AG09309 (cell line): Measurements from ENCODE around the gene COMT.

ENCODE experiments used
- DNase-seq: peaks from one replicate; pipeline ENCODE4 v3.0.0-alpha.2; 2010; ENCODE audit warnings: low read depth
- H3K4me3 ChIP-seq: 2 replicates; pipeline ENCODE4 v1.5.1; 2011; ENCODE audit warnings: mild to moderate bottlenecking, low read depth, low read length, moderate library complexity; ENCODE audit not compliant: control insufficient read depth
- TF ChIP-seq, protein P1 (sequence below): IDR thresholded peaks from 2 replicates; pipeline ENCODE4 v1.5.1; 2011; ENCODE audit warnings: mild to moderate bottlenecking, low read depth, low read length, inconsistent platforms; ENCODE audit not compliant: insufficient read depth, control insufficient read depth; ENCODE audit errors: missing control alignments

Gene COMT

DNA sequence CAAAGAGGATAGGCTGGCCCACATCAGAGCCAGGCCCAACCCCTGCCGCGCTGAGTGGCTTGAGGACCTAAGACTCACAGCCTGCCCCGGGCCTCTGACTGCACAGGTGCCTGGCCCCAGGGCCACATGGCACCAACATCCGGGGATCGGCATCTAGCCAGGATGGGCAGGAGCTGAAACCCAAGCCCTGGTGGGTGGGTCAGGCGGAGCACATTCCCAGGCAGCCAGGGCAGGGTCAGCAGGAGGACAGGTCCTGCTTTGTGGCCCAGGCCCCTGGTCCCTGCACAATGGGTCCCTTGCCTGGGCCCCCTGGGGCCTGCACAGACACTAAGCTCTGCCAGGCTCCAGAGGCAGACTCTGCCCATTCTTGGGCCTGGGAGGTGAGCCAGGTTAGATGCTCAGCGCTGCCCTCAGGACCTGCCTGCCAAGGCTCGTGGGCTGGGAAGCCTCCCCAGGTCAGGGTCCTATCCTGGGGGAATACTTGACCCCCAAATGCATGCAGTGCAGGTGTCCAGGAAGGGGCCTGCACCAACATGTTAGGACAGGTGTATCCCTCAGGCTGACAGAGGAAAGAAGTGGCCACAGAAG, 41.5 kb downstream of the COMT start:
- TF ChIP-seq, protein P1, sequence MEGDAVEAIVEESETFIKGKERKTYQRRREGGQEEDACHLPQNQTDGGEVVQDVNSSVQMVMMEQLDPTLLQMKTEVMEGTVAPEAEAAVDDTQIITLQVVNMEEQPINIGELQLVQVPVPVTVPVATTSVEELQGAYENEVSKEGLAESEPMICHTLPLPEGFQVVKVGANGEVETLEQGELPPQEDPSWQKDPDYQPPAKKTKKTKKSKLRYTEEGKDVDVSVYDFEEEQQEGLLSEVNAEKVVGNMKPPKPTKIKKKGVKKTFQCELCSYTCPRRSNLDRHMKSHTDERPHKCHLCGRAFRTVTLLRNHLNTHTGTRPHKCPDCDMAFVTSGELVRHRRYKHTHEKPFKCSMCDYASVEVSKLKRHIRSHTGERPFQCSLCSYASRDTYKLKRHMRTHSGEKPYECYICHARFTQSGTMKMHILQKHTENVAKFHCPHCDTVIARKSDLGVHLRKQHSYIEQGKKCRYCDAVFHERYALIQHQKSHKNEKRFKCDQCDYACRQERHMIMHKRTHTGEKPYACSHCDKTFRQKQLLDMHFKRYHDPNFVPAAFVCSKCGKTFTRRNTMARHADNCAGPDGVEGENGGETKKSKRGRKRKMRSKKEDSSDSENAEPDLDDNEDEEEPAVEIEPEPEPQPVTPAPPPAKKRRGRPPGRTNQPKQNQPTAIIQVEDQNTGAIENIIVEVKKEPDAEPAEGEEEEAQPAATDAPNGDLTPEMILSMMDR, result no peak
- H3K4me3 ChIP-seq, result no peak overlapping the region
- DNase-seq, result no peak

DNA sequence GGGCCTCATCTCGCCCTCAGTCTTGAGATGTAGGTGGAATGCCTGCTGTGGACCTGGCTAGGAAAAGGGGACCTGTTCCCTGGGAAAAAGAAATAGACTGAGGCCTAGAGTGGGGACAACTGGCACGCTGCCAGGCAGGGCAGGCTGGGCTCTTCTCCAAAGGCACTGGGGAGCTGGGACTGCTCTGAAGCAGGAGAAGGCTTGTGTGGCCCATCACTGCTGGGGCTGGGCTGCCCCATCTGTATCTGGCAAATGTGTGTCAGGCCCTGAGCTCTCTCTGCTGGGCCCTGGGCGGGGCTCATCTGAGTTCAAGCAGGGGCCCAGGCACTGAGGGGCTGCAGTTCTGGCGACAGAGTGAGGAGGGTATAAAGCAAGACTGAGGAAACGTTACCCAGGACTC, 42.2 kb downstream of the COMT start:
- DNase-seq, result no peak
- TF ChIP-seq, protein P1, result no peak
- H3K4me3 ChIP-seq, result no peak overlapping the region

DNA sequence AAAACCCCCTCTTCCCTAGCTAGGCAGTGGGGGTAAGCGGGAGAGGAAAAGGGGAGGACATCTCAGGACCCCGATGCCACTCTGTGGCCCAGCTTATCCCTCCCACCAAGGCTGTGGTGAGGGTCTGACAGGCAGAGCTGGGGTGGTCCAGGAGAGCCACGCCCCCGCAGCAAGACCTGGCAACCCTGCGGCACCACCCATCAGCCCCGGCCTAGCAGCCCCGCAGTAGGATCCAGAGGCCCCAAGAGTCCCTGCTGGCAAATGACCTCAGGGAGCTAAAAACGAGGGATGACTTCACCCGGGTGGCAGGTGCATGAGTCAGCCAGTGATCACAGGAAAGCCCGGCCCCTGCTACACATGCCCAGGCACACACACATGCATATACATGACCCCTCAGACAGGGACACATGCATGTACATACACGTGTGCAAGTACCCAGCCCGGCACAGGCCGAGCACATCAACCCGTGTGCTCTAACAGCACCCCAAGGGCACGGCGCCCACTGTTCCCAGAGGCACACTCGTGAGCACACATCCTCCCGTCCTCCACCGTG, 42.7 kb downstream of the COMT start:
- TF ChIP-seq, protein P1, result no peak

DNA sequence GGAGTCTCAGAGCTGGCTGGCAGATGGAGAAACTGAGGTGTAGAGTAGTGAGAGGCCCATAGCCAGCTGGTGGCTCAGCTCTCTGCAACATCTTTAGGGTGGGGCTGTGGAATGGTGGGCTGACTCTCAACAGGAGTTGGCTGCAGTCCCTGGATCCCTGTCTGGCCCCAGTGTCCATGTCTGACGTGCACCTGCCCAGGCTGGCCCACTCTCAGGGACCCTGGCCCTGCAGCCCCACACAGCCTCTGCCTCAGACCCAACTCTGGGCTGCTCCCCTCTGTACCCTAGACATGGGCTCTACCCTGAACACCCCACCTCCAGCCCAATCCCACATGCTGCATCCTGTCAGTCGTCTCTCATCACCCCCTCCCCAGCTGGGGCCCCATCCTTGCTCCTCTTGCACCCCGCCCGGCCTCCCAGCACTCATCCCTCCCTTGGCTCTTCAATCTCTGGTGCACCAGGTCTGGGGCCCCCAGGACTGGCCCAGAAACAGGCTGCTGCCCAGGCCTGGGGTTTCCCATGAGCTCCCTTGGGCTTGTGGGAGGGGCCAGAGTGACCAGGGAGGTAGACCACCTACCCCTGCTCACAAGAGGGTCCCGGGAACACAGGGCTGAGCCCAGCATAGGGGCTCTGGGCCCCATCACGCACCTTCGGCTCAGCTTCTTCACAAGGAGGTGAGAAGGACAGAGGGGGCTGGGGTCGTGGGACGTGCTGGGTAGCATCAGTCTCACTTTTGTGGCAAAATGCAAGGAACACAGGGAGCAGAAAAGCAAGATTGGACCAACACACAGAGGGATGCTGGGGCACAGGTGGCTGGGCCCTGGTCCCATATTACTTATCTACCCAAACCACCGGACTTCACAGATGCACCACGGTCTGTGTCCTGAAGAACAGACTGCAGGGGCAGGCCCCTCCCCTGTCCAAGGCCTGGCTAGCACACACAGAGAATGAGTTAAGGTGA, 43.6 kb downstream of the COMT start:
- DNase-seq, result no peak
- TF ChIP-seq, protein P1, result no peak
- no peak overlapping the region for H3K4me3 ChIP-seq

More for the DNA sequence above, 42.7 kb downstream of the COMT start:
- no peak overlapping the region for H3K4me3 ChIP-seq
- DNase-seq, result peak; percentile 8

DNA sequence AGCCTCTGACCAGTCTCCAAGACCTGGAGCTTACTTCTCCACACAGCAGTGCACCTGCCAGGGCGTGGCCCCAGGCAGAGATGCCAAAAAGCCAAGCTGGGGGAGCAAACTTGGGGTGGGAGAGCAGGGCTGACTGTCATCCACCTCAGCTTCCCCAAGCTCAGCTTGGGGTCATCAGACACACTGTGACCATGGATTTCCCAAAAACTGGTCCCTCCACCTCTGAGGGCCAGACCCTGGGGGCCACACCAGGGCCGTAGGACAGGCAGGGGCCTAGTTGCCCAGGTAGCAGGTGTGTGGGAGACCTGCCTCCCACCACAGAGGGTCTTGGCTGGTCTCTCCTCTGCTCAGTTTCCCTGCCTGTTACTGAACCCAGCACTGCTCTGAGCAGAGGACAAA, 44.4 kb downstream of the COMT start:
- peak overlapping the region; percentile 56 for H3K4me3 ChIP-seq
- TF ChIP-seq, protein P1, result no peak
- no peak for DNase-seq

DNA sequence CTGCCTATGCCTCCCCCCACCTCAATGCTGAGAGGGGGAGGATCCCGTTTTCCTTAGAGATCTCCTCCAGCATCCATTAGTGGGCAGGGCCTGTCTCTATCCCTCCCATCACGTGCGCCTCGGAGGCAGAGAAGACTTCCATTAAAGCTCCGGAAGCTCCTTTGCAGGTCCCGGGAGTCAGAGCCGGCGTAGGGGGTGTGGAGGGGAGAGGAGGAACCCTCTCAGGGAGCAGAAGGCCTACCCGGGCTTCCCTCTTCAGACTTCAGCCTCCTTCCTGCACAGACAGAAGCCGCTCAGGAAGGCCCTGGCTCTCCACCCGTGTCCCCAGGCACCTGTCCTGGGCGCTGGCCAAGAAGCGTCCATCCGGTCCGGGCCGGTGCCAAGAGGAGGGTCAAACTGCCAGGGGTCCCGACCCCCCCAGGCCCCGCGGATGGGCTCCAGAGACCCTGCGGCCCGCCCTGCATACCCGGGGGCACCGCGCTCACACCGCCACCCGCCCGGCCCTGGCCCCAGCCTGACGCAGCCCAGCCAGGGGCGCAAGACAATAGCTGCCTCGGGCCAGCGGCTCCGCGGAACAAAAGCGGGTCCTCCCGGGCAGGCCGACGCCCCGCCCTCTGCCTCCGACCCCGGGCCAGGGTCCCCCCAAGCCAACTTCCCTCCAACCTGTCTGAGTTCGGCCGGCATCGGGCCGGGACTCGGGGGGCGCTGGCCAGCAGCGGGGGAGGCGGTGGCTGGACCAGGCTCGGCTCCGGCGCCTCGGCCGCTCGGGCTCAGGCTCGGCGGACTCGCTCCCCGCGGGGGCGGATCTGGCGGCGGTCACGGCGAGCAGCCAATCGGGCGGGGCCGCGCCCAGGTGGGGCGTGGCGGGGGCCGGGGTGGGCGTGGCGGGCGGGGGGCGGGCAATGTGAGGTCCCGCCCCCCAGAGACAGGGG, 45.1 kb downstream of the COMT start:
- TF ChIP-seq, protein P1, result no peak
- DNase-seq, result no peak
- peak overlapping the region; percentile 56 for H3K4me3 ChIP-seq
